ENCODE data around the gene SOX6. TPM values are rescaled to one million over a fixed set of nuclear protein-coding genes. Genes with fewer than 3 reads are reported as not detected.

The SOX6 gene
- total and polyA plus RNA-seq, 2 of the 13 experiments (the other 11 are each of a cell fraction or from before 2014, with no cell fraction given), result 2.6 to 11.2 TPM

GRCh38 chr11:16037179-16037578 is 319.2 kb downstream of the SOX6 start:
- BruUV-seq (replicated peaks), result no TSS peak
- no peaks in the 10 kb centered on the region for H3K9me3 ChIP-seq (ENCODE audit: low read length)
- H3K27me3 ChIP-seq (ENCODE audit: control insufficient read depth in 1 of 2, insufficient read depth in 2 of 2, low read length in 2 of 2), result no peaks in the 10 kb centered on the region
- no peaks in the 10 kb centered on the region for H4K20me1 ChIP-seq (ENCODE audit: insufficient read depth, low read length)
- H2AFZ ChIP-seq (ENCODE audit: low read length), result no peak overlapping the region
- no peak for DNase-seq (ENCODE audit: low spot score)
- no peak overlapping the region for H3K9ac ChIP-seq (ENCODE audit: insufficient read depth, low read depth, low read length)
- no peak overlapping the region for H3K4me3 ChIP-seq (replicated peaks in 1 of 3; ENCODE audit: insufficient read depth in 1 of 3, low read depth in 2 of 3, low read length in 3 of 3)
- in situ Hi-C loops (cut with HindIII; ENCODE audit: extremely low pct_ligation_motif_present, low pct_unique_long_range_greater_than_20kb) (no loop called here), intact Hi-C loops (cut with micrococcal nuclease; ENCODE audit: unreplicated experiment) (no loop called here)
- ChIA-PET CTCF (ENCODE audit: low intra/inter-chr PET ratio, low total read pairs) (no interaction called here), POLR2A (no interaction called here)
- FAIRE-seq, result no peak
- no peaks in the 10 kb centered on the region for H3K79me2 ChIP-seq (ENCODE audit: insufficient read depth, low read length)
- no peaks in the 10 kb centered on the region for H3K36me3 ChIP-seq (replicated peaks in 1 of 2; ENCODE audit: control insufficient read depth in 1 of 2, insufficient read depth in 2 of 2, low read length in 2 of 2)
- no peak overlapping the region for H3K27ac ChIP-seq (ENCODE audit: extremely low read length, insufficient read depth, low read length)
- H3K4me2 ChIP-seq (ENCODE audit: low read depth, low read length), result no peak overlapping the region
- H3K4me1 ChIP-seq (ENCODE audit: insufficient read depth, low read length), result no peaks in the 10 kb centered on the region
- ATAC-seq, result no peak
- TF ChIP-seq ZFP41 (CRISPR knock-in tag; IDR thresholded peaks at IDR 0.05; ENCODE audit: borderline replicate concordance) (no peak), ZNF883 (CRISPR knock-in tag; IDR thresholded peaks at IDR 0.05; ENCODE audit: not compliant biosample characterization) (no peak), MED13 (CRISPR knock-in tag; IDR thresholded peaks at IDR 0.05) (no peak), POGK (CRISPR knock-in tag; conservative IDR thresholded peaks at IDR 0.05) (no peak), SNAPC4 (CRISPR knock-in tag; IDR thresholded peaks at IDR 0.05) (no peak), ZBTB2 (CRISPR knock-in tag; IDR thresholded peaks at IDR 0.05; ENCODE audit: low read depth) (no peak), NFE2 (CRISPR knock-in tag; IDR thresholded peaks at IDR 0.05) (no peak), ZNF10 (CRISPR knock-in tag; IDR thresholded peaks at IDR 0.05; ENCODE audit: borderline replicate concordance, low read depth) (no peak), FOXO1 (CRISPR knock-in tag; IDR thresholded peaks at IDR 0.05) (no peak), ZNF251 (CRISPR knock-in tag; IDR thresholded peaks at IDR 0.05) (no peak), NFYC (CRISPR knock-in tag; IDR thresholded peaks at IDR 0.05) (no peak), PRMT3 (CRISPR knock-in tag; IDR thresholded peaks at IDR 0.05; ENCODE audit: borderline replicate concordance, low read depth) (no peak), RFX1 (IDR thresholded peaks at IDR 0.05) (no peak), MYPOP (CRISPR knock-in tag; IDR thresholded peaks at IDR 0.05) (no peak), NFKB2 (CRISPR knock-in tag; IDR thresholded peaks at IDR 0.05; ENCODE audit: borderline replicate concordance) (no peak), ZNF136 (CRISPR knock-in tag; IDR thresholded peaks at IDR 0.05; ENCODE audit: low read depth) (no peak), MIXL1 (CRISPR knock-in tag; IDR thresholded peaks at IDR 0.05) (no peak)
